IMR-90 (cell line): ENCODE data around the gene CD300LG.

Experiments
- BHLHE40 ChIP-seq: fragments of 150-350 bp; IDR thresholded peaks from 2 replicates; pipeline ENCODE4 v1.6.1; 2016; ENCODE audit warnings: mild to moderate bottlenecking, low read depth, low read length
- CEBPB ChIP-seq: IDR thresholded peaks from 2 replicates; pipeline ENCODE4 v1.6.1; 2012; ENCODE audit warnings: low read depth, low read length, improper control_type of control experiment
- MAFK ChIP-seq: IDR thresholded peaks from 2 replicates; pipeline ENCODE4 v1.6.1; 2012; ENCODE audit warnings: low read depth, low read length, improper control_type of control experiment
- MAZ ChIP-seq: IDR thresholded peaks from 2 replicates; pipeline ENCODE4 v1.6.1; 2012; ENCODE audit warnings: low read depth, mild to moderate bottlenecking, low read length, improper control_type of control experiment, moderate library complexity, borderline replicate concordance
- MXI1 ChIP-seq: IDR thresholded peaks from 2 replicates; pipeline ENCODE4 v1.6.1; 2012; ENCODE audit warnings: low read depth, mild to moderate bottlenecking, low read length, moderate library complexity, borderline replicate concordance
- NFE2L2 ChIP-seq: fragments of 150-350 bp; IDR thresholded peaks from 2 replicates; pipeline ENCODE4 v1.6.1; 2016; ENCODE audit warnings: low read depth, mild to moderate bottlenecking, low read length
- POLR2A ChIP-seq: IDR thresholded peaks from 2 replicates; pipeline ENCODE4 v1.6.1; 2012; ENCODE audit warnings: mild to moderate bottlenecking, low read depth, low read length
- RAD21 ChIP-seq: IDR thresholded peaks from 2 replicates; pipeline ENCODE4 v1.6.1; 2012; ENCODE audit warnings: low read length, improper control_type of control experiment
- RCOR1 ChIP-seq: IDR thresholded peaks from 2 replicates; pipeline ENCODE4 v1.6.1; 2012; ENCODE audit warnings: mild to moderate bottlenecking, low read length, improper control_type of control experiment; ENCODE audit not compliant: insufficient replicate concordance
- RFX5 ChIP-seq: IDR thresholded peaks from 2 replicates; pipeline ENCODE4 v1.8.0; 2012; ENCODE audit warnings: low read depth, mild to moderate bottlenecking, low read length, moderate library complexity
- SMC3 ChIP-seq: fragments of 150-350 bp; IDR thresholded peaks from 2 replicates; pipeline ENCODE4 v1.6.1; 2016; ENCODE audit warnings: low read depth, mild to moderate bottlenecking, antibody characterized with exemption, low read length, moderate library complexity
- TF ChIP-seq, protein P1 (sequence below): conservative IDR thresholded peaks from 2 replicates; pipeline ENCODE4 v1.5.1; 2012; ENCODE audit warnings: mild to moderate bottlenecking, low read depth, low read length, improper control_type of control experiment
- TF ChIP-seq, protein P2 (sequence below): fragments of 150-350 bp; IDR thresholded peaks from 2 replicates; pipeline ENCODE4 v1.6.1; 2017; ENCODE audit warnings: mild to moderate bottlenecking, antibody characterized with exemption, low read length, low read depth

DNA sequence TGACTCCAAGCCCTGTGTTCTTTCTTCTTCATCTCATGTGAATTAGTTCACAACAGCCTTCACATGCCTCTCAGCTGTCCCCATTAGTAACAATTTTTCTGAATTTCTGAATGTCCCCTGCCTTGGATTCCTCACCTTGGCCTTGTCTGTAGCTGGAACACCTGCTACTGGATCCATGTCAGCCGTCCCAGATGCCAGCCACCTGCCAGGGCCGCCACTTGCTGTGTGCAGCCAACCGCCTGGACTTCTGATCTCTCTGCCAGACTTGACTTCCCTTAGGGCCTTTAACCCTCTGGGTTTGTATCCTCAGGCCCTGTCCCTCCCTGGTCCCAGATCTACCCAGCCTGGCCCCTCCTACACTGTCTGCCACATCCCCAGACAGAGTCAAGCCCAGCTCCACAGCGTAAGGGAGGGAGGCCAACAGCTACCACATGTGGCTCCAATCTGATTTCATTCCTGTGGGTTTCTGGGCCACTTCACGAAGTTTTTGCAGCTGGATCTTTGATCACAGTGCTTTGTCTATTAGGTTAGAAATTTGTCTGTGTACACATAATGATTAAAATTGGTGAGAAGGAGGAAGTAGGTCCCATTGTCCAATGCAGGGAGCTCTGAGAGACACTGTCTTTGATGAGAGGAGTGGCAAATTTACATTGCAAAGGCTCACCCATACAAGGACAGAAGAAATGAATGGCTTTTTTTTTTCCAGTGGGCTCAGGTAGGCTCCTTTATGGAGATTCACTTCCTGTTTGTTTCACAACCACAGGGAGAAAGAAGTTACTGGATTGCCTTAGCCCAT, 45.1 kb downstream of the CD300LG start:
- TF ChIP-seq POLR2A (no peak), RFX5 (no peak), MAFK (no peak), BHLHE40 (no peak), NFE2L2 (no peak), MAZ (no peak), MXI1 (no peak), RAD21 (no peak), SMC3 (no peak), CEBPB (no peak), RCOR1 (no peak)
- TF ChIP-seq, protein P1, sequence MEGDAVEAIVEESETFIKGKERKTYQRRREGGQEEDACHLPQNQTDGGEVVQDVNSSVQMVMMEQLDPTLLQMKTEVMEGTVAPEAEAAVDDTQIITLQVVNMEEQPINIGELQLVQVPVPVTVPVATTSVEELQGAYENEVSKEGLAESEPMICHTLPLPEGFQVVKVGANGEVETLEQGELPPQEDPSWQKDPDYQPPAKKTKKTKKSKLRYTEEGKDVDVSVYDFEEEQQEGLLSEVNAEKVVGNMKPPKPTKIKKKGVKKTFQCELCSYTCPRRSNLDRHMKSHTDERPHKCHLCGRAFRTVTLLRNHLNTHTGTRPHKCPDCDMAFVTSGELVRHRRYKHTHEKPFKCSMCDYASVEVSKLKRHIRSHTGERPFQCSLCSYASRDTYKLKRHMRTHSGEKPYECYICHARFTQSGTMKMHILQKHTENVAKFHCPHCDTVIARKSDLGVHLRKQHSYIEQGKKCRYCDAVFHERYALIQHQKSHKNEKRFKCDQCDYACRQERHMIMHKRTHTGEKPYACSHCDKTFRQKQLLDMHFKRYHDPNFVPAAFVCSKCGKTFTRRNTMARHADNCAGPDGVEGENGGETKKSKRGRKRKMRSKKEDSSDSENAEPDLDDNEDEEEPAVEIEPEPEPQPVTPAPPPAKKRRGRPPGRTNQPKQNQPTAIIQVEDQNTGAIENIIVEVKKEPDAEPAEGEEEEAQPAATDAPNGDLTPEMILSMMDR, result no peak
- TF ChIP-seq, protein P2, sequence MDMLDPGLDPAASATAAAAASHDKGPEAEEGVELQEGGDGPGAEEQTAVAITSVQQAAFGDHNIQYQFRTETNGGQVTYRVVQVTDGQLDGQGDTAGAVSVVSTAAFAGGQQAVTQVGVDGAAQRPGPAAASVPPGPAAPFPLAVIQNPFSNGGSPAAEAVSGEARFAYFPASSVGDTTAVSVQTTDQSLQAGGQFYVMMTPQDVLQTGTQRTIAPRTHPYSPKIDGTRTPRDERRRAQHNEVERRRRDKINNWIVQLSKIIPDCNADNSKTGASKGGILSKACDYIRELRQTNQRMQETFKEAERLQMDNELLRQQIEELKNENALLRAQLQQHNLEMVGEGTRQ, result no peak
